PC-9 (cell line): Measurements from ENCODE around the gene SLC26A2. TPM values are rescaled to one million over a fixed set of nuclear protein-coding genes. Genes with fewer than 3 reads are reported as not detected.

Source experiments
- BruUV-seq: library from RNA; stranded (reverse); fragments of 400-500 nt; replicated peaks from 2 replicates; lab custom pipeline; 2021; lab: Mats Ljungman, UMichigan
- CTCF ChIA-PET: fragments of 300-600 bp; sonication (Branson Sonifier 250); formaldehyde crosslinking; loops from one replicate; lab custom pipeline; 2022; ENCODE audit warnings: antibody characterized with exemption; lab: Charles Lee
- POLR2A ChIA-PET: fragments of 300-600 bp; sonication (Branson Sonifier 250); formaldehyde crosslinking; loops from one replicate; lab custom pipeline; 2022; ENCODE audit warnings: antibody characterized with exemption; ENCODE audit not compliant: unreplicated experiment; lab: Charles Lee
- DNase-seq, 2 experiments: peaks; one replicate each; pipeline versions ENCODE4 v3.0.0 to v3.0.0-alpha.2; 2015 to 2022; ENCODE audit warnings: mixed read lengths in 1 of 2
- H2AFZ ChIP-seq: fragments of 200-600 bp; sonication (generic); 2 replicates; pipeline ENCODE4 v1.8.1; 2017; ENCODE audit warnings: antibody characterized with exemption
- H3F3A ChIP-seq: fragments of 200-600 bp; sonication (generic); 2 replicates; pipeline ENCODE4 v1.8.1; 2017; ENCODE audit warnings: antibody characterized with exemption, mild to moderate bottlenecking, low read depth; ENCODE audit not compliant: insufficient read depth
- H3K27ac ChIP-seq: fragments of 200-600 bp; sonication (generic); 2 replicates; pipeline ENCODE4 v1.6.1; 2016; ENCODE audit warnings: mixed run types
- H3K27me3 ChIP-seq: fragments of 200-600 bp; sonication (generic); 2 replicates; pipeline ENCODE4 v1.6.1; 2016; ENCODE audit warnings: low read depth, mixed run types; ENCODE audit not compliant: insufficient read depth
- H3K36me3 ChIP-seq: fragments of 200-600 bp; sonication (generic); 2 replicates; pipeline ENCODE4 v1.6.1; 2016; ENCODE audit warnings: low read depth, mixed run types
- H3K4me1 ChIP-seq: fragments of 200-600 bp; sonication (generic); replicated peaks from 2 replicates; pipeline ENCODE4 v1.6.1; 2016; ENCODE audit warnings: mixed run types; ENCODE audit not compliant: insufficient read depth
- H3K4me2 ChIP-seq: fragments of 200-600 bp; sonication (generic); 2 replicates; pipeline ENCODE4 v1.6.1; 2017; ENCODE audit warnings: mixed run types
- H3K4me3 ChIP-seq: fragments of 200-600 bp; sonication (generic); 2 replicates; pipeline ENCODE4 v1.6.1; 2016; ENCODE audit warnings: mixed run types
- H3K79me2 ChIP-seq: fragments of 200-600 bp; sonication (generic); 2 replicates; pipeline ENCODE4 v1.6.1; 2017; ENCODE audit warnings: low read depth, mixed run types
- H3K9me2 ChIP-seq: fragments of 200-600 bp; sonication (generic); 2 replicates; pipeline ENCODE4 v1.8.1; 2017; ENCODE audit warnings: mild to moderate bottlenecking; ENCODE audit not compliant: insufficient read depth
- H3K9me3 ChIP-seq: fragments of 200-600 bp; sonication (generic); 2 replicates; pipeline ENCODE4 v1.8.1; 2016; ENCODE audit warnings: low read depth; ENCODE audit not compliant: insufficient read depth
- H4K20me1 ChIP-seq: fragments of 200-600 bp; sonication (generic); 2 replicates; pipeline ENCODE4 v1.8.1; 2017; ENCODE audit not compliant: insufficient read depth
- EZH2 ChIP-seq: fragments of 200-600 bp; sonication (generic); IDR thresholded peaks from 2 replicates; pipeline ENCODE4 v1.8.0; 2017; ENCODE audit warnings: antibody characterized with exemption, low read depth
- intact Hi-C: fragments of 100-400 bp; cut with micrococcal nuclease; formaldehyde crosslinking; loops from one replicate; pipeline ENCODE4 v1.10.0; 2022; ENCODE audit not compliant: unreplicated experiment
- total RNA-seq: library from RNA; stranded (reverse); gene quantifications from 2 replicates; pipeline ENCODE4 v1.2.3, GENCODE V29; 2021
- TF ChIP-seq, protein P1 (sequence below): fragments of 200-600 bp; sonication (generic); conservative IDR thresholded peaks from 2 replicates; pipeline ENCODE4 v1.6.1; 2017; ENCODE audit warnings: mixed run types, antibody characterized with exemption, mild to moderate bottlenecking, moderate library complexity

Gene SLC26A2
- total RNA-seq, 1 experiment from 2014 or later: 13.5 TPM

- intact Hi-C loops: no loop called here
- no peak for DNase-seq
- Histone ChIP-seq H3K4me2 (no peak overlapping the region), H3K79me2 (peaks cover 11% of the 10 kb centered on the region), H3F3A (peaks cover 8% of the 10 kb centered on the region), H2AFZ (no peak overlapping the region), H3K9me3 (no peaks in the 10 kb centered on the region), H3K4me1 (peaks cover 7% of the 10 kb centered on the region), H3K27ac (no peak overlapping the region), H3K9me2 (no peaks in the 10 kb centered on the region), H4K20me1 (no peaks in the 10 kb centered on the region), H3K4me3 (no peak overlapping the region), H3K27me3 (no peaks in the 10 kb centered on the region), H3K36me3 (no peaks in the 10 kb centered on the region)
- BruUV-seq: no TSS peak
- no peak for TF ChIP-seq EZH2
- TF ChIP-seq, protein P1, sequence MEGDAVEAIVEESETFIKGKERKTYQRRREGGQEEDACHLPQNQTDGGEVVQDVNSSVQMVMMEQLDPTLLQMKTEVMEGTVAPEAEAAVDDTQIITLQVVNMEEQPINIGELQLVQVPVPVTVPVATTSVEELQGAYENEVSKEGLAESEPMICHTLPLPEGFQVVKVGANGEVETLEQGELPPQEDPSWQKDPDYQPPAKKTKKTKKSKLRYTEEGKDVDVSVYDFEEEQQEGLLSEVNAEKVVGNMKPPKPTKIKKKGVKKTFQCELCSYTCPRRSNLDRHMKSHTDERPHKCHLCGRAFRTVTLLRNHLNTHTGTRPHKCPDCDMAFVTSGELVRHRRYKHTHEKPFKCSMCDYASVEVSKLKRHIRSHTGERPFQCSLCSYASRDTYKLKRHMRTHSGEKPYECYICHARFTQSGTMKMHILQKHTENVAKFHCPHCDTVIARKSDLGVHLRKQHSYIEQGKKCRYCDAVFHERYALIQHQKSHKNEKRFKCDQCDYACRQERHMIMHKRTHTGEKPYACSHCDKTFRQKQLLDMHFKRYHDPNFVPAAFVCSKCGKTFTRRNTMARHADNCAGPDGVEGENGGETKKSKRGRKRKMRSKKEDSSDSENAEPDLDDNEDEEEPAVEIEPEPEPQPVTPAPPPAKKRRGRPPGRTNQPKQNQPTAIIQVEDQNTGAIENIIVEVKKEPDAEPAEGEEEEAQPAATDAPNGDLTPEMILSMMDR: no peak
- ChIA-PET POLR2A (interaction anchor here (0.6 kb wide), 1 partner anchor 150 kb away, joined by 3 read pairs; no protein-coding TSS in a partner anchor), CTCF (no interaction called here)
Observed at GRCh38 chr5:149996205-149996890, 35.8 kb downstream of the SLC26A2 start.

DNA sequence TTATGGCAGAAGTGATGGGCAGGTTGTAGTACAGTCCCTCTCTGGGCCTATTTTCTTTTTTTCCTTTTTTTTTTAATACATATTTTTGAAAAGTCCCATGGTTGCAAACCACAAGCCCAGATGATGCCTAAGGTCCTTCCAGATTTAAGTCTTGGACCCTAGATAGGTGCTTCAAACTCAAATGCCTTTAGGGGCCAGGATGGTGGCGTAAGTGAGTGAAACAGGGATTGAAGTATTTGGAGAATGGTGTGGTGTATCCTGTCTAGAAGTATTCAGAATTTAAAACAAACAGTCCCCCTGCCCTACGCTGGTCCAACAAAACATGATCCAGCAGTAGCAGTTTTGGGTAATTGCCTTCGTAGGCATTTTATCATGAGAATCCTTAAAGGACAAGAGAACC is 37.7 kb downstream of the SLC26A2 start:
- no peaks in the 10 kb centered on the region for H3K27me3 ChIP-seq
- H3F3A ChIP-seq: peaks cover 8% of the 10 kb centered on the region
- POLR2A ChIA-PET: no interaction called here
- H3K9me2 ChIP-seq: no peaks in the 10 kb centered on the region
- peaks cover 15% of the 10 kb centered on the region for H4K20me1 ChIP-seq
- intact Hi-C loops: no loop called here
- no peak overlapping the region for H2AFZ ChIP-seq
- no peak for DNase-seq
- CTCF ChIA-PET: interaction anchor here (0.6 kb wide), 1 partner anchor 160 kb away, joined by 3 read pairs; no protein-coding TSS in a partner anchor
- TF ChIP-seq, protein P1: no peak
- TF ChIP-seq EZH2: no peak
- H3K79me2 ChIP-seq: peaks cover 31% of the 10 kb centered on the region
- no peak overlapping the region for H3K4me2 ChIP-seq
- H3K4me3 ChIP-seq: no peak overlapping the region
- no TSS peak for BruUV-seq
- no peak overlapping the region for H3K27ac ChIP-seq
- H3K9me3 ChIP-seq: no peaks in the 10 kb centered on the region
- H3K4me1 ChIP-seq: peaks cover 25% of the 10 kb centered on the region
- H3K36me3 ChIP-seq: no peaks in the 10 kb centered on the region

- Histone ChIP-seq H4K20me1 (peaks cover 15% of the 10 kb centered on the region), H3K27ac (peak overlapping the region; percentile 86), H3K79me2 (peaks cover 39% of the 10 kb centered on the region), H3K4me1 (peaks cover 25% of the 10 kb centered on the region), H3F3A (peaks cover 8% of the 10 kb centered on the region), H3K27me3 (no peaks in the 10 kb centered on the region), H3K4me2 (peak overlapping the region; percentile 97), H3K9me2 (no peaks in the 10 kb centered on the region), H3K9me3 (no peaks in the 10 kb centered on the region), H2AFZ (peak overlapping the region; percentile 81), H3K4me3 (peak overlapping the region; percentile 92; the same call in 1 of the 2 replicates), H3K36me3 (no peaks in the 10 kb centered on the region)
- TF ChIP-seq EZH2: no peak
- TF ChIP-seq, protein P1: no peak
- BruUV-seq: no TSS peak
- ChIA-PET CTCF (interaction anchor here (0.9 kb wide), 1 partner anchor 9 kb away, joined by 3 read pairs; no protein-coding TSS in a partner anchor), POLR2A (interaction anchor here (0.6 to 1.0 kb wide), 2 partner anchors 8 to 22 kb away, joined by 5 to 7 read pairs; no protein-coding TSS in a partner anchor)
- intact Hi-C loops: no loop called here
- DNase-seq: no peak
Observed at GRCh38 chr5:149999359-149999758, 38.8 kb downstream of the SLC26A2 start.
